H9 (cell line): ENCODE results near the gene WHAMM. TPM values are rescaled to one million over a fixed set of nuclear protein-coding genes. Genes with fewer than 3 reads are reported as not detected.

ENCODE experiments used
- DNase-seq: peaks from one replicate; pipeline ENCODE4 v3.0.0-alpha.2; 2017
- H2AFZ ChIP-seq: one replicate; pipeline ENCODE4 v1.6.1; 2013; ENCODE audit warnings: mild to moderate bottlenecking, low read length, control low read depth, moderate library complexity
- H2AK5ac ChIP-seq: 2 replicates; pipeline ENCODE4 v1.6.1; 2013; ENCODE audit warnings: low read length, control low read depth, mixed read lengths; ENCODE audit not compliant: insufficient read length
- H2BK120ac ChIP-seq: one replicate; pipeline ENCODE4 v1.6.1; 2013; ENCODE audit warnings: low read depth, mild to moderate bottlenecking, low read length, control low read depth, inconsistent platforms; ENCODE audit not compliant: poor library complexity, severe bottlenecking
- H2BK12ac ChIP-seq: 2 replicates; pipeline ENCODE4 v1.6.1; 2013; ENCODE audit warnings: low read length, control low read depth, mixed read lengths, low read depth; ENCODE audit not compliant: insufficient read length
- H2BK15ac ChIP-seq: 2 replicates; pipeline ENCODE4 v1.6.1; 2013; ENCODE audit warnings: low read depth, low read length, control low read depth
- H2BK20ac ChIP-seq: one replicate; pipeline ENCODE4 v1.6.1; 2013; ENCODE audit warnings: low read depth, mild to moderate bottlenecking, low read length, control low read depth, inconsistent platforms; ENCODE audit not compliant: poor library complexity, severe bottlenecking
- H2BK5ac ChIP-seq: 2 replicates; pipeline ENCODE4 v1.6.1; 2013; ENCODE audit warnings: low read length, control low read depth, mixed read lengths; ENCODE audit not compliant: insufficient read length
- H3K14ac ChIP-seq: 2 replicates; pipeline ENCODE4 v1.6.1; 2013; ENCODE audit warnings: low read length, control low read depth; ENCODE audit not compliant: insufficient read depth
- H3K18ac ChIP-seq: 2 replicates; pipeline ENCODE4 v1.6.1; 2013; ENCODE audit warnings: low read depth, mild to moderate bottlenecking, mixed read lengths, low read length, control low read depth; ENCODE audit not compliant: insufficient read length
- H3K23ac ChIP-seq: 2 replicates; pipeline ENCODE4 v1.6.1; 2013; ENCODE audit warnings: low read length, control low read depth, mixed read lengths, low read depth; ENCODE audit not compliant: insufficient read length
- H3K23me2 ChIP-seq: 2 replicates; pipeline ENCODE4 v1.6.1; 2013; ENCODE audit warnings: low read depth, mild to moderate bottlenecking, mixed read lengths, low read length, control low read depth; ENCODE audit not compliant: insufficient read length, poor library complexity, severe bottlenecking
- H3K27ac ChIP-seq: 2 replicates; pipeline ENCODE4 v1.5.1; 2013; ENCODE audit warnings: low read length, control low read depth, mixed read lengths, low read depth; ENCODE audit not compliant: insufficient read length
- H3K27me3 ChIP-seq: 2 replicates; pipeline ENCODE4 v1.6.1; 2013; ENCODE audit warnings: low read length, control low read depth, inconsistent platforms; ENCODE audit not compliant: insufficient read depth
- H3K4ac ChIP-seq: 2 replicates; pipeline ENCODE4 v1.6.1; 2013; ENCODE audit warnings: low read depth, mild to moderate bottlenecking, control low read depth, inconsistent platforms, low read length, moderate library complexity
- H3K4me1 ChIP-seq: 2 replicates; pipeline ENCODE4 v1.6.1; 2013; ENCODE audit warnings: low read length, control low read depth, inconsistent platforms; ENCODE audit not compliant: insufficient read depth
- H3K4me2 ChIP-seq: 2 replicates; pipeline ENCODE4 v1.6.1; 2013; ENCODE audit warnings: low read length, control low read depth, mixed read lengths; ENCODE audit not compliant: insufficient read length, insufficient read depth
- H3K56ac ChIP-seq: 2 replicates; pipeline ENCODE4 v1.6.1; 2013; ENCODE audit warnings: low read depth, mild to moderate bottlenecking, mixed read lengths, low read length, control low read depth; ENCODE audit not compliant: insufficient read length
- H3K79me1 ChIP-seq: 2 replicates; pipeline ENCODE4 v1.6.1; 2013; ENCODE audit warnings: low read depth, mild to moderate bottlenecking, moderate library complexity, low read length, control low read depth, inconsistent platforms; ENCODE audit not compliant: insufficient read depth, poor library complexity, severe bottlenecking
- H3K79me2 ChIP-seq: 2 replicates; pipeline ENCODE4 v1.6.1; 2013; ENCODE audit warnings: low read length, control low read depth, inconsistent platforms; ENCODE audit not compliant: insufficient read depth
- H3K9ac ChIP-seq: 2 replicates; pipeline ENCODE4 v1.6.1; 2013; ENCODE audit warnings: low read length, control low read depth, mixed read lengths; ENCODE audit not compliant: insufficient read length; ENCODE audit errors: extremely low read depth
- H3K9me3 ChIP-seq: one replicate; pipeline ENCODE4 v1.6.1; 2013; ENCODE audit warnings: low read depth, low read length, inconsistent platforms; ENCODE audit not compliant: control insufficient read depth
- H3T11ph ChIP-seq: one replicate; pipeline ENCODE4 v1.6.1; 2013; ENCODE audit warnings: mild to moderate bottlenecking, low read length, control low read depth, inconsistent platforms
- H4K20me1 ChIP-seq: one replicate; pipeline ENCODE4 v1.6.1; 2013; ENCODE audit not compliant: control insufficient read depth, insufficient read length, insufficient read depth
- H4K5ac ChIP-seq: 2 replicates; pipeline ENCODE4 v1.6.1; 2013; ENCODE audit warnings: low read depth, mild to moderate bottlenecking, mixed read lengths, low read length, control low read depth; ENCODE audit not compliant: insufficient read length
- H4K8ac ChIP-seq: replicated peaks from 2 replicates; pipeline ENCODE4 v1.6.1; 2013; ENCODE audit warnings: low read length, control low read depth, mixed read lengths, low read depth; ENCODE audit not compliant: insufficient read length
- H4K91ac ChIP-seq: 2 replicates; pipeline ENCODE4 v1.6.1; 2013; ENCODE audit warnings: low read depth, mild to moderate bottlenecking, moderate library complexity, mixed read lengths, low read length, control low read depth; ENCODE audit not compliant: insufficient read length
- H3K27ac Mint-ChIP-seq, 3 experiments: 2 replicates in 2 of 3; 3 replicates in 1 of 3; pipeline ENCODE4 v1.8.0; 2020 to 2021; ENCODE audit warnings: mixed read lengths in 3 of 3, mild to moderate bottlenecking in 1 of 3, moderate library complexity in 1 of 3
- H3K27me3 Mint-ChIP-seq: 2 replicates; pipeline ENCODE4 v1.8.0; 2021; ENCODE audit warnings: low read depth, mild to moderate bottlenecking, moderate library complexity, mixed read lengths
- H3K36me3 Mint-ChIP-seq, 3 experiments: 2 replicates in 2 of 3; 3 replicates in 1 of 3; pipeline ENCODE4 v1.8.0; 2020 to 2021; ENCODE audit warnings: low read depth in 3 of 3, mixed read lengths in 3 of 3; ENCODE audit not compliant: insufficient read depth in 1 of 3
- H3K4me1 Mint-ChIP-seq, 2 experiments: 2 replicates each; pipeline ENCODE4 v1.8.0; 2020; ENCODE audit warnings: mixed read lengths in 2 of 2
- H3K4me3 Mint-ChIP-seq, 2 experiments: 2 replicates in 1 of 2; 3 replicates in 1 of 2; pipeline ENCODE4 v1.8.0; 2020 to 2021; ENCODE audit warnings: mild to moderate bottlenecking in 2 of 2, mixed read lengths in 2 of 2, moderate library complexity in 1 of 2
- H3K9me3 Mint-ChIP-seq, 2 experiments: 2 replicates in 1 of 2; 3 replicates in 1 of 2; pipeline ENCODE4 v1.8.0; 2020; ENCODE audit warnings: mild to moderate bottlenecking in 2 of 2, mixed read lengths in 2 of 2, moderate library complexity in 1 of 2
- CTCF ChIP-seq: fragments of 200-600 bp; sonication (generic); conservative IDR thresholded peaks from 3 replicates; pipeline ENCODE4 v1.8.0; 2021; ENCODE audit warnings: antibody characterized with exemption, mild to moderate bottlenecking
- WGBS: extraction: QIAGEN DNeasy Blood & Tissue Kit; methylation state at CpG from one replicate; pipeline ENCODE4 v1.1.7; 2013; ENCODE audit warnings: missing lambda C conversion rate, low lambda C conversion rate, mixed read lengths; ENCODE audit not compliant: insufficient read length; ENCODE audit errors: extremely low coverage; 5-methylcytosine and 5-hydroxymethylcytosine counted together
- total RNA-seq: library from RNA; stranded (reverse); gene quantifications from 2 replicates; pipeline ENCODE4 v1.2.1, GENCODE V29; 2021

Gene WHAMM
- total RNA-seq, 1 experiment from 2014 or later: 3.0 TPM

DNA sequence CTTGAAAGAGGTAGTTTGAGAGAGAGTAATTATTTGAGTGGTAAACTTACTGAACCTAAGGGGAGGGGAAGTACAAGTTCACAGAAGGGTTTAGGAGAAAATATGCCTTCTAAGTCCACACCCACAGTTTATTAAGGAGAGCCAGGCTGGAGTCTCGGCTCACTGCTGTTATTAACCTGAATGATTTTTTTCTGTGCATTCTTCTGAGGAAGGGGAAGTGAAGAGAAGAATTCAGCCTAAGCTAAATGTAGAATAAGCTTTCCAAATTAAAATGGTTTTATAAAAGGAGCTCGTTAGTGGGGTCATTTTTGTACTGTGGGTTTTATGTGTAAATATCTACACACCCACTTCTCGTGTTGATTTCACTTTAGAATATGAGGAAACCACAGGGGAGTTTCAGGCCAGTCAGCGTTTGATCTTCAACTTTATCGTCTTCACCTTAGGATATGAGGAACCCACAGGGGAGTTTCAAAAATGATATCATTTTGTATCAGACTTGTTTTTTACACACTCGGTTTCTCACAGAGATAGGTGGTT is 1.5 kb downstream of the WHAMM start:
- no peaks in the 10 kb centered on the region for H3K79me2 ChIP-seq
- H3K79me1 ChIP-seq: no peaks in the 10 kb centered on the region
- H2BK15ac ChIP-seq: no peak overlapping the region
- H2BK20ac ChIP-seq: no peak overlapping the region
- H3K4me1 ChIP-seq: no peaks in the 10 kb centered on the region
- no peak overlapping the region for H3K18ac ChIP-seq
- no peaks in the 10 kb centered on the region for H3K9me3 ChIP-seq
- H4K8ac ChIP-seq: no peak overlapping the region
- H3K23ac ChIP-seq: no peak overlapping the region
- Mint-ChIP-seq H3K9me3 (no peaks in the 10 kb centered on the region), H3K36me3 (peaks cover 1 to 17% (median 5%) of the 10 kb centered on the region in 3 experiments; a peak in 4 of 7 replicates), H3K4me1 (peaks cover 10 to 20% of the 10 kb centered on the region in 2 experiments), H3K4me3 (peak overlapping the region; percentile 81 to 92), H3K27ac (no peak overlapping the region), H3K27me3 (no peaks in the 10 kb centered on the region)
- no CpG with 5 or more reads among the region's 6 CpGs for WGBS
- H3K9ac ChIP-seq: peak overlapping the region; percentile 71
- no peak overlapping the region for H3K27ac ChIP-seq
- no peaks in the 10 kb centered on the region for H3K27me3 ChIP-seq
- H3K14ac ChIP-seq: no peak overlapping the region
- peak overlapping the region; percentile 83 for H3K4me2 ChIP-seq
- H2BK12ac ChIP-seq: no peak overlapping the region
- TF ChIP-seq CTCF: no peak
- no peaks in the 10 kb centered on the region for H4K20me1 ChIP-seq
- H3K23me2 ChIP-seq: peaks cover 6% of the 10 kb centered on the region
- H2AK5ac ChIP-seq: no peak overlapping the region
- H2BK120ac ChIP-seq: no peak overlapping the region
- H3T11ph ChIP-seq: no peak overlapping the region
- no peak overlapping the region for H2BK5ac ChIP-seq
- no peak overlapping the region for H3K56ac ChIP-seq
- no peak overlapping the region for H2AFZ ChIP-seq
- no peak overlapping the region for H4K91ac ChIP-seq
- no peak for DNase-seq
- H3K4ac ChIP-seq: no peak overlapping the region
- H4K5ac ChIP-seq: no peak overlapping the region
